ENCODE data around the gene MRPL40.

The MRPL40 gene

DNA sequence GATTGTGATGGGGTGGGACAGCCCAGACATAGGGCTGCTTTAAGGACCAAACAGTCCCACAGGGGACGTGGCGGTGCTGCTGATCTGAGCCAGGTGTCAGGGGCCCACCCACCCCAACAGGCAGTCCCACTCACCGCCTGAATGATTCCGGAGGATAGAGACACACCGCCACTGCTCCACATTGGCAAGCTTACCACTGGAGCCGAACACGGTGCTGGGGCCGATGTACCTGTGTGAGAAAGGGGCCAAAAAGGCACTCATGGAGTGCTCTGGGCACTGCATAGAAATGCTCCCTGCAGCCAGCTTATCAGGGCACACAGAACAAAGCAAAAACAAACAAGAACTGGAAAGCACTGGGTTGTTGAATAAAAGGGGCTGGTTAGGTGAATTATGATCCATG is 26.7 kb upstream of the MRPL40 start:
- no peak for DNase-seq
- in situ Hi-C loops (cut with MboI; ENCODE audit: low pct_unique_long_range_greater_than_20kb, low sequenced_read_pairs): no loop called here

GRCh38 chr22:19406281-19406811 is 26.0 kb upstream of the MRPL40 start:
- no peak for DNase-seq
- in situ Hi-C loops (cut with MboI; ENCODE audit: low pct_unique_long_range_greater_than_20kb, low sequenced_read_pairs): no loop called here

- no peak for DNase-seq
- in situ Hi-C loops (cut with MboI; ENCODE audit: low pct_unique_long_range_greater_than_20kb, low sequenced_read_pairs): no loop called here
Observed at GRCh38 chr22:19406846-19407245, 25.5 kb upstream of the MRPL40 start.

DNA sequence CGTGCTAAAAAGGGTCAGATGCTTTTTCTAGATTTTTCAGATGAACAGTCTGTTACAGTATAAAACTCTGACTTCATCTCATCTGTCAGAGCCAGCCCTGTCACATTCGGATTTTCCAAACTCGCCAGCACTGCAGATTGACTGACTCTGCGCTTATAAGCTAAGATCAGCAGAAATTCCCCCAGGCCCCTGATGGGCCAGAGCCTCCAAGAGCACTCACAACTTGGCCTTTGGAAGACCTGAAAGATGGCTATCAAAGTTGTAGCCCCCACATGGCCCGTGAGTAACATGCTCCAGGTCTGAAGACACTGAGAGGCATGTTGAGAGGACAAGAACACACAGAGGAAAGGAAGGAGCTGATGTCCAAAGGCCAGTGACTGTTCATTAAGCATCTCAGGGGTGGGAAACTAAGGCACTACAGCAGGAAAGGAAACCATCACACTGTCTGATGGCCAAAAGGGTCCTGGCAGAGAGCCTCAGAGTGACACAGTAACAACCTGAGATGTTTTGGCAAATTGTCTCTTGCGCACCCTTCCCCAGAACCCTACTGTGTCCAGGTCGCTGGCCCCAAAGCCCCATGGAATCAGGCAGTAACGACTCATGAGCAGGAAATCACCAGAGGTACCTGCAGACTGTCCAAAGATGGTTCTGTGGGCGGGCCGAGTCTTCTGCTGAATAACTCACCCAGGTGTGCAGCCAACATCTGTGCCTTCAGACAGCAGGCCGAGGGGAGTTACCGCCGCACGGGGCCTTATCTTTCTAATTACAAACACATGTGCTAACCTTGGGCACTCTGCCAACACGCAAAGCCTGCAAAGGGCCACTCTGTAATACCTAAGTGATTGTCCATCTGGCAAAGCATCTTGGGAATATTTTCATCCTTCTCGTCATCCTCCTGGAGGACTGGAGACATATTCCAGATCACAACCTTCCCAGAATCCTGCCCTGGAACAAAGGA is 24.4 kb upstream of the MRPL40 start:
- in situ Hi-C loops (cut with MboI; ENCODE audit: low pct_unique_long_range_greater_than_20kb, low sequenced_read_pairs): no loop called here
- no peak for DNase-seq

- in situ Hi-C loops (cut with MboI; ENCODE audit: low pct_unique_long_range_greater_than_20kb, low sequenced_read_pairs): no loop called here
- no peak for DNase-seq
Observed at GRCh38 chr22:19410941-19411689, 21.2 kb upstream of the MRPL40 start.

GRCh38 chr22:19411690-19412045 is 20.7 kb upstream of the MRPL40 start:
- no peak for DNase-seq
- in situ Hi-C loops (cut with MboI; ENCODE audit: low pct_unique_long_range_greater_than_20kb, low sequenced_read_pairs): no loop called here

- in situ Hi-C loops (cut with MboI; ENCODE audit: low pct_unique_long_range_greater_than_20kb, low sequenced_read_pairs): no loop called here
- no peak for DNase-seq
Observed at GRCh38 chr22:19412478-19412877, 19.9 kb upstream of the MRPL40 start.

GRCh38 chr22:19412923-19413322 is 19.4 kb upstream of the MRPL40 start:
- no peak for DNase-seq
- in situ Hi-C loops (cut with MboI; ENCODE audit: low pct_unique_long_range_greater_than_20kb, low sequenced_read_pairs): no loop called here

GRCh38 chr22:19419086-19419463 is 13.3 kb upstream of the MRPL40 start:
- in situ Hi-C loops (cut with MboI; ENCODE audit: low pct_unique_long_range_greater_than_20kb, low sequenced_read_pairs): no loop called here

GRCh38 chr22:19419464-19420178 is 12.7 kb upstream of the MRPL40 start:
- peak; percentile 64 for DNase-seq
- in situ Hi-C loops (cut with MboI; ENCODE audit: low pct_unique_long_range_greater_than_20kb, low sequenced_read_pairs): no loop called here

More at GRCh38 chr22:19419086-19419463, 13.3 kb upstream of the MRPL40 start:
- DNase-seq: peak; percentile 79

GRCh38 chr22:19420321-19420720 is 12.0 kb upstream of the MRPL40 start:
- DNase-seq: no peak
- in situ Hi-C loops (cut with MboI; ENCODE audit: low pct_unique_long_range_greater_than_20kb, low sequenced_read_pairs): no loop called here

- no peak for DNase-seq
- in situ Hi-C loops (cut with MboI; ENCODE audit: low pct_unique_long_range_greater_than_20kb, low sequenced_read_pairs): no loop called here
Observed at GRCh38 chr22:19422440-19423301, 9.7 kb upstream of the MRPL40 start.

- in situ Hi-C loops (cut with MboI; ENCODE audit: low pct_unique_long_range_greater_than_20kb, low sequenced_read_pairs): no loop called here
- no peak for DNase-seq
Observed at GRCh38 chr22:19424186-19424500, 8.2 kb upstream of the MRPL40 start.

DNA sequence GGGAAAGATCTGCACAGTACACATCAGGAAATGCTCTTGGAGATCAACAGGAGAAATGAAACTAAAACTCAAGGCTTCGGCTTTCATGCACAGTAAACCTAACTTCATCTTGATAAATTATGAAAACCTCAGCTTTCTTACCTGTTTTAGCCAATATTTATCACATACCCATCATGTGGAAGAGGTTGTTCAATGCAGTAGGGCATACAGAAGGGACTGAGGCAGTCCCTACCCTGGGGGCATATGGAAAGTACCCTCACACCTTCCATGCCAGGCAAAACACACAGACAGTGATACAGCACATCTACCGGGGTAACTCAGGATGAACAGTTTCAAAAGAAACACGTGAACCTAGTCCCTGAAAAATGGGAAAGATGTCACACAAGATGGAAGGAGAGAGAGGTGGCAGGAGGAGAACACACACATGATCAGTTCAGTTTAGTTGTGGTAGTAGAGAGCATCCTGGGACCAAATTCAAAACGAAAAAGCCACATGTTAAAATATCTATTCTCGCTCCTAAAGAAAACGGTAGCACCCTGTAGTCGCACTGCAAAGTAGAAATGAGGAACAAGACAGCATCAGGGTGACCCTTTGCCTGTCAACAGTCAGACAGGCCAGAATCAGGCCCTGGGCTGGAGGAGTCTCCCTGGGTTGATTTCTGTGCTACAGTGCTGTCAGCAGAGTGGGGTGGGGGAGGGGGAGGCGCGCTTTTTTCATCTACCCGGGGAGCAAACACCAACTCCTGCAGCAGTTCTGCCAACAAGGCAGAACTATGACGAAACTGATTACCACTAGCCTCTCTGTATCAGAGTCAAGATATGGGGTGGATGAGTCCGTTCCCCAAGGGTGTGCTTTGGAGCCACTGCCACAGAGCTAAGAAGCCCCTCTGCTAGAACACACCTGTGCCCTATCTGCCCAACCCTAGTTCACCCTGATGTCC is 2.1 kb upstream of the MRPL40 start:
- in situ Hi-C loops (cut with MboI; ENCODE audit: low pct_unique_long_range_greater_than_20kb, low sequenced_read_pairs): no loop called here
- peak; percentile 66 for DNase-seq

GRCh38 chr22:19430890-19431541 is 1.3 kb upstream of the MRPL40 start:
- peak; percentile 35 for DNase-seq
- in situ Hi-C loops (cut with MboI; ENCODE audit: low pct_unique_long_range_greater_than_20kb, low sequenced_read_pairs): no loop called here

- in situ Hi-C loops (cut with MboI; ENCODE audit: low pct_unique_long_range_greater_than_20kb, low sequenced_read_pairs): no loop called here
- peak; percentile 82 for DNase-seq
Observed at GRCh38 chr22:19431649-19432132, 654 bp upstream of the MRPL40 start, which contains the start of gene HIRA. Gene HIRA (minus strand): TSS chr22:19431733. CDS start chr22:19431476, 257 bp downstream.

DNA sequence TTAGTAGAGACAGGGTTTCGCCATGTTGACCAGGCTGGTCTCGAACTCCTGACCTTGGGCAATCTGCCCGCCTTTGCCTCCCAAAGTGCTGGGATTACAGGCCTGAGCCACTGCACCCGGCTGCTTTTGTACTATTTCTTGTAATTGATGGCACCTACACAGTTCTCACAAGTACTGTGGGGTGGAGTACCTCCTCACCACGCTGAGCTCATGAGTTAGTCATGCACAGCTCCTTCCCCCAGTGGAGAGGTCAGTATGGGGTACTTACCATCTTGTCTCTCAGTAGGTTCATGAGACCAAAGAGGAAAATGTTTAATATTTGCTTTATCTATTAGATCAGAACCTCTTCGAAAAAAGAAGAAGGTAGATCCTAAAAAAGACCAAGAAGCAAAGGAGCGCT is 2.1 kb downstream of the MRPL40 start:
- in situ Hi-C loops (cut with MboI; ENCODE audit: low pct_unique_long_range_greater_than_20kb, low sequenced_read_pairs): no loop called here
- DNase-seq: no peak

Measured in KBM-7 (cell line).